Measurements from ENCODE around the gene GSDME. TPM values are rescaled to one million over a fixed set of nuclear protein-coding genes. Genes with fewer than 3 reads are reported as not detected.
"Not testable (repeated sequence)": the region's sequence is repeated elsewhere in the genome, so short reads cannot be mapped to it uniquely, and the experiment has no call there.

Gene GSDME
- 13.3 and 17.7 TPM in 2 replicates for total RNA-seq

DNA sequence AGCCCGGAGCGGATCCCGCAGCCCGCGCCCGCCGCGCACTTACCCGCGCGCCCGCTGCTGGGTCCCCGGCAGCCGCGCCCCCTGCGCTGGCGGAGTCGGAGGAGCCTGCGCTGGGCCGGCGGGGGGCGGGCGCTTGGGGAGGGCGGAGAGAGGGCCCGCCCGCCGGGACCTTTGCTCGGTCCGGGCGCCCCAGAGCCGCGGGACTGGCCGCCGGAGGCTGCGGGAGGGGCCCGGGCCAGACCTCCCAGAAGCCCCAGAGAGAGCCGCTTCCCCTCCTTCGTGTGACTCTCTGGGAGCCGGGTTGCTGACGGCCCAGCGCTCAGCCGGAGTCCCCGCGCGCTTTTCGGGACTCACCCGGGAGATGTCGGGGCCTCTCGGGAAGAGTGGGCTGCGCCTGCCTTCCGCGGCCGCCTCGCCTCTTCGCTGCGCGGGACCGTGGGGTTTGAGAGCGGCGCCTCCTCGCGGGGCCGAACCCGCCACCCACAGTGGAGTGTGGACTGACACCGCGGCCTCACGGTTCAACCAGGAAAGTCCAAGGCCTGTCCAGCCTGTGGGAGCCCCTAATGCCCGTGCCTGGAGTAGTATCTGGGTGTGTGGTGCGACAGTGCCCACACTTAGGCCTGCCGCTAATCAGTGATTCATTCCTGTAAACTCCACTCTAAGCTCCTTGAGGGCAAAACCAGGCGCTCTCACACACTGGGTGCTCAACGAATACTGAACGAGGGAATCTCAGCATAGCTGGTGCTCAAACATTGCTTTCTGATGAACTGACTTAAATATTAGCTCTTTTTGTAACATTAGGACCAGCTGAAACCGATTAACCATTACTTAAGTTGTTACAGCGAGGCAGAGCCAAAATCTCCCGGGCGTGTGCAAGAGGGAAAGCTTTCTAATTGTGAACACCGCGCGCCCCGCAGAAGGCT is at the start of gene GSDME:
GSDME (minus strand) TSS at position 112 of the 923 bp plus-strand sequence. CDS start 7,690 bp downstream, outside the sequence.
- DNase-seq, result peak; percentile 69

DNA sequence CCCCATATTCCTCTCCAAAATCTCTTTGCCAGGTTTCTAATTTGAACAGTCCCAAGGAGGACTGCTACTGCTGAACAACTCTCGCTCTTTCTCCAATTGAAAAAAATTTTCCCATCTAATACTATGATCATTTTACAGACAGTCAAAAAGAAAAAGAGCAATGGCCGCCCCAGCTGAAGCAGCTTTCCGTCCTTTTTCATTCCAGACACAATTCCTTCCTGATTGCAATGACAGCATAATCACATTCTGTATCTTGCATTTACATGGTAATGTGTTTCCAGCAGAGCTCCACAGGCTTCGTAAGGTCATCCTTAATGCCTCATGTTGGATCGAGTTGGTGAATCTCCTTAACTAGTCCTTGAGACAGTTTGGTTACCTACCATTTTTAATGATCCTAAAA is 45.0 kb upstream of the GSDME start:
- no peak for DNase-seq

- no peak for DNase-seq
These were observed 44.6 kb upstream of the GSDME start for GRCh38 chr7:24801883-24802282.

DNA sequence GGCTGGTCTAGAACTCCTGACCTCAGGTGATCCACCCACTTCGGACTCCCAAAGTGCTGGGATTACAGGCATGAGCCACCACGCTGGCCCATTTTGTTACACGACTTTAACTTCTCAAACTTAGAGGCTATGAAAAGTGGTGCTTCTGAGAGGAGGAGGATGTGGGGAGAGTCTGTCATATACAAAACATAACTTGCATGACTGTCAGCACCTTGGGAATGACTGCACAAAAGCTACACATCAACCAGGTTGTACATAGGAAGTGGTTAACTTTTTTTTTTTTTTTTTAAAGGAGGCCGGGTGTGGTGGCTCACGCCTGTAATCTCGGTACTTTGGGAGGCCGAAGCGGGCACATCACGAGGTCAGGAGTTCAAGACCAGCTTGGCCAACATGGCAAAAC is 43.4 kb upstream of the GSDME start:
- DNase-seq, result no peak

DNA sequence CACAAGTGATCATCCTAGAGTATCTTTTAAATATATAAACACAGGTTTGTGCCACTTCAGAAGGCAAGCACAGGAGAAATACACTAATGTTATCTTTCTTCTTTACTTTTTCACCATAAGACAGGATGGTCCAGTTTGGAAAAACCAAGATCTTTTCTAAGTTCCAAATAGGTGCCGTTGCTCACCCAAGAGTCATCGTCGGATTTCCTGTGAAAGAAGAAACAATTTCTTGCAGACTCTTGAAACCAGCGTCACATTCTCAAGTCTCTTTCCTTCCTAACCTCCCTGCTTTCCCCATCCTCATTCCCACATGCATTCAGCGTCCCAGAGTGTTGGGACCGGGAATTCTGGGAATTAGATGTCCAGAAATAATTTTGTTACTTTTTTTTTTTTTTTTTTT is 42.8 kb upstream of the GSDME start:
- DNase-seq, result no peak

DNA sequence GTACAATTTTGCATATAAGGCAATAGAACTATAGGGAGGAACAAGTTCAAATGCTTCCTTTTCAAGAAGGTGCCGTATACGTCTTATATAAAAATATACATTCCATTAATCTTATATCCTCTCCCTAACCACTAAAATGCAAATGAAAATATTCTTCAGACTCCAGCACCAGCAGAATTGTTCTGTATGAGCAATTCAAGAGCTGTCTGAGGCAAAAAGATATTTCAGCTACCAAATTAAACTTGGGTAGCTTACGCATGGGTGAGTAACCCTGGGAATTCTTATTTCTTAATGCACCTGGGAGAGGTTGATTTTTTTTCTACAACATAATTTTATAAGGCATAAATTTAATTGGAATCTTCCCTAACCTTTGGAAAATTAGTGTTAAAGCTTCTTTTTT is 42.2 kb upstream of the GSDME start:
- DNase-seq, result no peak

- DNase-seq, result no peak
These were observed 41.0 kb upstream of the GSDME start for GRCh38 chr7:24798261-24798660.

GRCh38 chr7:24797270-24797669 is 40.0 kb upstream of the GSDME start:
- no peak for DNase-seq

DNA sequence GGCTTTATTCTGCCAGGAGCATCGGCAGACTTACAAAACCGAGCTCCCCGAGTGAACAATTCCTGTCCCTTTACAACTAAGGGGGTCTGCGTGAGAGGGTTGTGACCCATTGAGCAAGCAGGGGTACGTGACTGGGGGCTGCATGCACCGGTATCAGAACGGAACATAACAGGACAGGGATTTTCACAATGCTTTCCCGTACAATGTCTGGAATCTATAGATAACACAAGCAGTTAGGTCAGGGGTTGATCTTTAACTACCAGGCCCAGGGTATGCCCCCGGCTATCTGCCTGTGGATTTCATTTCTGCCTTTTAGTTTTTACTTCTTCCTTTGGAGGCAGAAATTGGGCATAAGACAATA is 38.1 kb upstream of the GSDME start:
- DNase-seq, result no peak

GRCh38 chr7:24794751-24795406 is 37.6 kb upstream of the GSDME start:
- DNase-seq, result not testable (repeated sequence)

DNA sequence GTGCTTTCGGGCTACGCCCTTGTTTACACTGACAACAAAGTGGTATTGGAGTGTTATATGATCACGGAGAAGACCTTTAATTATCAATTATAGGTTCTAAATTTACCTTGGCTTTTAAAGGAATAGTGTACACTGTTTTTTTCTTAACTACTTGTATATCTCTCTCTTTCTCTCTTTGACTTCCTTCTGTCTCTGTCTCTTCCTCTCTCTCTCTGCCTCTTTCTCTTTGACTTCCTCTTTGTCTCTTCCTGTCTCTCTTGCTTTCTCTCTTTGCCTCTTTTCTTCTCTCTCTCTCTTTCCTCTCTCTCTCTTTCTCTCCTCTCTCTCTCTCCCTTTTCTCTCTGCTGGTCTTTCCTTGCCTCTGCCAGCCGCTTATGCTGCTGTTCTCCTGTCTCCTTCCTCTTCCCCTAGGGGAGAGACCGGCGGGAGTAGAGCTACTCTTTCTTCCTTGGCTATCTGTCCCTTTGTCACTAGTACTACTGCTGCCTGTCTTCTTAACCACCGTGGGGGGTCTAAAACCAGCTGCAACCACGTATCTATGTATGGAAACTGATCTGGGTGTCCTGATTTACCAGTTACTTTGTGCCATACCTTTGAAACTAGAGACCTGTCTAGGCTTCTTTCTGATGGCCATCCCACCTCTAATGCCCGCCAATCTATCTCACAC is 36.9 kb upstream of the GSDME start:
- no peak for DNase-seq

DNA sequence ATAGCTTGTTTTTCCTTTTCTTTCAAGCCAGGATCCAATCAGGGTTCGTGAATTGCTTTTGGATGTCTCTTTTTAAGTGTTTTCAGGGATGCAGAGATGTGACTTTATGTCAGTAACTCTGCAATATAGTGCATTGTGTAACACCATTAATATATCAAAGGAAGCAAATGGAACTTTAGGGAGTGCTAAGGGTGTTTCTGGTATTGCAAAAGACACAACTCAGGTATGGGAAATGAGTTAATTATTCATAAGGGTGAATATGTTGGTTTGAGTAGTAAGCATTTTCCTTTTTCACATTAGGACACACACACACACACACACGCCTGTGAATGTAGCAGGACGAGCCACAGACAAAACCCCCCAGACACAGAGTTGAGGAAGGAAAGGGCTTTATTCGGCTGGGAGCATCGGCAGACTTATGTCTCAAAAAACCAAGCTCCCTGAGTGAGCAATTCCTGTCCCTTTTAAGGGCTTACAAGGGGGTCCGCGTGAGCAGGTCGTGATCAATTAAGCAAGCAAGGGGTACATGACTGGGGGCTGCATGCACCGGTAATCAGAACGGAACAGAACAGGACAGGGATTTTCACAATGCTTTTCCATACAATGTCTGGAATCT is 31.8 kb upstream of the GSDME start:
- no peak for DNase-seq

GRCh38 chr7:24788075-24788474 is 30.8 kb upstream of the GSDME start:
- no peak for DNase-seq

- DNase-seq, result peak; percentile 95
These were observed 29.7 kb upstream of the GSDME start for GRCh38 chr7:24786941-24787340.

DNA sequence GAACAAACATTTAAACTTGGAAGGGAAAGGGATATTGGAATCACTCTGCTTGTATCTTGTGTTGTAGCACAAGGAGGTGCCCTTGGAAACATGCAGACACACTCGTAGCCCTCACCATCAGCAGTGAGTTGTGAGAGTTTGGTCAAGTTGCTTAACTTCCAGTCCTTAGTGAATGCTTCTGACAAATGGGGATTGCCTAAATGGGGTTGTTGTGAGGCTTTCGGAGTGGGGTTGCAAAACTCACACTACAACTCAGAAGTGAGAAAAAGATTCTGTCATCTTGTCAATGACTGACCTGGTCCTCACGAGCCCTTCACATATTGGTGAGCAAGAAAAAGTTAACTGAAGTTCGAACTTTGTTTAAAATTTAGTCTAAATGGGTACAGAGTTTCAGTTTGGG is 29.0 kb upstream of the GSDME start:
- DNase-seq, result no peak

DNA sequence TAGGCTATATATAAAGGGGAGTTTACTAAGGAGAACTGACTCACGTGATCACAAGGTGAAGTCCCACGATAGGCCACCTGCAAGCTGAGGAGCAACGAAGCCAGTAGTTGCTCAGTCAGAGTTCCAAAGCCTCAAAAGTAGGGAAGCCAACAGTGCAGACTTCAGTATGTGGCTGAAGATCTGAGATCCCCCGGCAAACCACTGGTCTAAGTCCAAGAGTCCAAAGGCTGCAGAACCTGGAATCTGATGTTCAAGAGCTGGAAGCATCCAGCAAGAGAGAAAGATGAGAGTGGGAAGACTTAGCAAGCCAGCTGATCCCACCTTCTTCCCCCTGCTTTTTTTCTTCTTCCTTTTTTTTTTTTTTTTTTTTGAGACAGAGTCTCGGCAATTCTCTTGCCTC is 27.0 kb upstream of the GSDME start:
- no peak for DNase-seq

- DNase-seq, result no peak
These were observed 26.4 kb upstream of the GSDME start for GRCh38 chr7:24783698-24784097.

DNA sequence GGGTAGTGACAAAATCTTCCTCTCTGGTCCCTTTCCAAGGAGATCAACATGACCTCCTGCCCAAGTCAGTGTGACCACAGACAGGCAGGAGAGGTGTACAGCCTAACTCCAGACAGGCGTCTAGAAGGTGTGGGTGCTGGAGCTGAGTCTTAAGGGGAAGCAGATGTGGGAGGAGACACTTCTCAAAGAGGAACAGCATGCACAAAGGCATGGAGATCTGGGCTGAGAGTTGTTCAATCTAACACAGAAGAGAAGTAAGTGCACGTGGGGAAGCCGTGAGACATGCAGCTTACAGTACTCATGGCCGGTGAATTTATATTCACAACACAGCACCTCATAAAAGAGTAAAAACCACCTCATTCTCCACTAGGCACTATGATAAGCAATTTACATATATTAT is 23.8 kb upstream of the GSDME start:
- DNase-seq, result no peak

GRCh38 chr7:24779283-24779655 is 22.0 kb upstream of the GSDME start:
- DNase-seq, result no peak

GRCh38 chr7:24778543-24779282 is 21.4 kb upstream of the GSDME start:
- DNase-seq, result no peak

DNA sequence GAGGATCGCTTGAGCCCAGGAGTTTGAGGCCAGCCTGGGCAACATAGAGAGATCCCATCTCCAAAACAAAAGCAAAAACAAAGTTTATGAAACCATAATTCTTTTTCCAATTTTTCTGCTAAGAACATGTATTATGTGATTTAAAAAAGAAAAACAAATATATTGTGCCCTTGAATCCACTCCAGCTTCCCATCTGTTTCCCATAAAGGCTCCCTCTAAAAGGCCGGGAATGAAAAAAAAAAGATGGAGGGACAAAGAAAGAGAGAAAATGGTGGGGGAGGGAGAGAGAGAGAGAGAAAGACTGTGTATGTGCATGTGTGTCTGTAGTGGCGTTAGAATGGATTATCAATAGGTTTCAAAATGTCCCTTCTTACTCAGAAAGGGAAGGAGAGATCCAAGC is 20.5 kb upstream of the GSDME start:
- no peak for DNase-seq

- no peak for DNase-seq
These were observed 16.4 kb upstream of the GSDME start for GRCh38 chr7:24773646-24774045.

- DNase-seq, result no peak
These were observed 12.6 kb upstream of the GSDME start for GRCh38 chr7:24769851-24770250.
